ENCODE measurements around the gene C3orf49. TPM values are rescaled to one million over a fixed set of nuclear protein-coding genes. Genes with fewer than 3 reads are reported as not detected.
A peak's percentile ranks its signal among the peaks of the same experiment; 100 is the strongest.

Gene C3orf49
- total RNA-seq, 1 donor from 2014 or later = not detected

DNA sequence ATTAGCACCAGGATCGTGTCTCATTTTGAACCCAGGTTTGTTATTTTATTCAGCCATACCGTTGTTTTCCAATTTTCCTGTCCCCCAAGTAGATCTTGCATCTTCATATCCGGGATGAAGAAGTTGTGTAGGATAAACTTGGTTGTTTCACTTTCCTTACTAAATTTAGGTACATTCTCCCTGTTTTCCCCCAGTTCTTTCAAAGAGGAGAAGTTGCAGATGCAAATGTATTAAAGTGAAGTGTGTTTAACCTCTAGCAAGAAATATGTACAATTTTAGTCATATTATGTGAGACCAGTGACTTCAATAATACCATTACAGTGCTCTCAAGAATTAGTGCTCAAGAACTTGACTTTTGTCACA is 45.8 kb downstream of the C3orf49 start:
- Mint-ChIP-seq H3K4me3 (ENCODE audit: unreplicated experiment) (peak overlapping the region; percentile 94), H3K27ac (ENCODE audit: unreplicated experiment) (peak overlapping the region; percentile 50), H3K4me1 (ENCODE audit: low read depth, unreplicated experiment) (peaks cover 23% of the 10 kb centered on the region), H3K27me3 (ENCODE audit: low read depth, unreplicated experiment) (no peaks in the 10 kb centered on the region), H3K36me3 (ENCODE audit: low read depth, unreplicated experiment) (peaks cover 3% of the 10 kb centered on the region), H3K9me3 (ENCODE audit: unreplicated experiment) (no peaks in the 10 kb centered on the region)
- TF ChIP-seq EZH2 (IDR thresholded peaks at IDR 0.05; ENCODE audit: insufficient read depth, low read length) = no peak
- TF ChIP-seq, protein P1, sequence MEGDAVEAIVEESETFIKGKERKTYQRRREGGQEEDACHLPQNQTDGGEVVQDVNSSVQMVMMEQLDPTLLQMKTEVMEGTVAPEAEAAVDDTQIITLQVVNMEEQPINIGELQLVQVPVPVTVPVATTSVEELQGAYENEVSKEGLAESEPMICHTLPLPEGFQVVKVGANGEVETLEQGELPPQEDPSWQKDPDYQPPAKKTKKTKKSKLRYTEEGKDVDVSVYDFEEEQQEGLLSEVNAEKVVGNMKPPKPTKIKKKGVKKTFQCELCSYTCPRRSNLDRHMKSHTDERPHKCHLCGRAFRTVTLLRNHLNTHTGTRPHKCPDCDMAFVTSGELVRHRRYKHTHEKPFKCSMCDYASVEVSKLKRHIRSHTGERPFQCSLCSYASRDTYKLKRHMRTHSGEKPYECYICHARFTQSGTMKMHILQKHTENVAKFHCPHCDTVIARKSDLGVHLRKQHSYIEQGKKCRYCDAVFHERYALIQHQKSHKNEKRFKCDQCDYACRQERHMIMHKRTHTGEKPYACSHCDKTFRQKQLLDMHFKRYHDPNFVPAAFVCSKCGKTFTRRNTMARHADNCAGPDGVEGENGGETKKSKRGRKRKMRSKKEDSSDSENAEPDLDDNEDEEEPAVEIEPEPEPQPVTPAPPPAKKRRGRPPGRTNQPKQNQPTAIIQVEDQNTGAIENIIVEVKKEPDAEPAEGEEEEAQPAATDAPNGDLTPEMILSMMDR (IDR thresholded peaks at IDR 0.05; ENCODE audit: insufficient read depth, low read depth, low read length) = no peak
- peak overlapping the region; percentile 94 for H3K4me2 ChIP-seq (ENCODE audit: low read length)
- peak overlapping the region; percentile 72 for H3K27ac ChIP-seq (ENCODE audit: low read depth, low read length)
- FAIRE-seq (no peak), DNase-seq (ENCODE audit: low read depth) (no peak)
- H3K4me1 ChIP-seq (ENCODE audit: insufficient read depth, low read length) = peaks cover 7% of the 10 kb centered on the region
- H3K9ac ChIP-seq (ENCODE audit: low read length) = peak overlapping the region; percentile 88
- H2AFZ ChIP-seq (ENCODE audit: low read depth, low read length) = peak overlapping the region; percentile 62
- no peaks in the 10 kb centered on the region for H3K9me3 ChIP-seq (ENCODE audit: insufficient read depth, low read depth, low read length)
- peaks cover 14% of the 10 kb centered on the region for H4K20me1 ChIP-seq (ENCODE audit: insufficient read depth, low read length)
- H3K79me2 ChIP-seq (ENCODE audit: insufficient read depth, low read length) = peaks cover 87% of the 10 kb centered on the region
- H3K4me3 ChIP-seq (ENCODE audit: insufficient read depth, low read depth, low read length) = peak overlapping the region; percentile 78
- H3K36me3 ChIP-seq (ENCODE audit: insufficient read depth, low read length) = no peaks in the 10 kb centered on the region
- H3K27me3 ChIP-seq (ENCODE audit: insufficient read depth, low read length) = no peaks in the 10 kb centered on the region

DNA sequence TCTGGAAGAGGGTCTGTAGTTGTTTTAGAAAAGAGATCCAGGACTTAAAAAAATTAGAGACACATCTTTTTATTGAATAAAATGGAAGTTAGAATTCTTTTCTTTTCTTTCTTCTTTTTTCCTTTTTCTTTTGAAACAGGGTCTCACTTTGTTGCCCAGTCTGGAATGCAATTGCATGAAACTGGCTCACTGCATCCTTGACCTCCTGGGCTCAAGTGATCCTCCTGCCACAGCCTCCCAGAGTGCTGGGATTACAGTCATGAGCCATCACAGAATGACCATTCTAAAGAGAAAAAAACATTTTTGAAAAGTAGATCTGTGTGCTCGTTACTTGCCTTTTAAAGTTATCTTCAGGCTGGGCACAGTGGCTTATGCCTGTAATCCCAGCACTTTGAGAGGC is 48.1 kb downstream of the C3orf49 start:
- no peak for FAIRE-seq
- H3K9me3 ChIP-seq (ENCODE audit: insufficient read depth, low read depth, low read length) = no peaks in the 10 kb centered on the region
- no peak overlapping the region for H3K4me3 ChIP-seq (ENCODE audit: insufficient read depth, low read depth, low read length)
- H3K4me3 Mint-ChIP-seq (ENCODE audit: unreplicated experiment) = no peak overlapping the region
- H3K27me3 ChIP-seq (ENCODE audit: insufficient read depth, low read length) = no peaks in the 10 kb centered on the region
- H3K4me1 ChIP-seq (ENCODE audit: insufficient read depth, low read length) = peaks cover 12% of the 10 kb centered on the region
- peaks cover 21% of the 10 kb centered on the region for H3K4me1 Mint-ChIP-seq (ENCODE audit: low read depth, unreplicated experiment)
- no peak overlapping the region for H3K27ac Mint-ChIP-seq (ENCODE audit: unreplicated experiment)
- no peak overlapping the region for H3K4me2 ChIP-seq (ENCODE audit: low read length)
- DNase-seq (ENCODE audit: low read depth) = no peak
- no peak overlapping the region for H3K27ac ChIP-seq (ENCODE audit: low read depth, low read length)
- H3K9me3 Mint-ChIP-seq (ENCODE audit: unreplicated experiment) = no peaks in the 10 kb centered on the region
- H3K36me3 ChIP-seq (ENCODE audit: insufficient read depth, low read length) = no peaks in the 10 kb centered on the region
- H3K36me3 Mint-ChIP-seq (ENCODE audit: low read depth, unreplicated experiment) = peaks cover 3% of the 10 kb centered on the region
- no peak overlapping the region for H3K9ac ChIP-seq (ENCODE audit: low read length)
- no peak overlapping the region for H2AFZ ChIP-seq (ENCODE audit: low read depth, low read length)
- peaks cover 23% of the 10 kb centered on the region for H4K20me1 ChIP-seq (ENCODE audit: insufficient read depth, low read length)
- peaks cover 75% of the 10 kb centered on the region for H3K79me2 ChIP-seq (ENCODE audit: insufficient read depth, low read length)
- TF ChIP-seq, protein P1 (IDR thresholded peaks at IDR 0.05; ENCODE audit: insufficient read depth, low read depth, low read length) = no peak
- TF ChIP-seq EZH2 (IDR thresholded peaks at IDR 0.05; ENCODE audit: insufficient read depth, low read length) = no peak
- no peaks in the 10 kb centered on the region for H3K27me3 Mint-ChIP-seq (ENCODE audit: low read depth, unreplicated experiment)

DNA sequence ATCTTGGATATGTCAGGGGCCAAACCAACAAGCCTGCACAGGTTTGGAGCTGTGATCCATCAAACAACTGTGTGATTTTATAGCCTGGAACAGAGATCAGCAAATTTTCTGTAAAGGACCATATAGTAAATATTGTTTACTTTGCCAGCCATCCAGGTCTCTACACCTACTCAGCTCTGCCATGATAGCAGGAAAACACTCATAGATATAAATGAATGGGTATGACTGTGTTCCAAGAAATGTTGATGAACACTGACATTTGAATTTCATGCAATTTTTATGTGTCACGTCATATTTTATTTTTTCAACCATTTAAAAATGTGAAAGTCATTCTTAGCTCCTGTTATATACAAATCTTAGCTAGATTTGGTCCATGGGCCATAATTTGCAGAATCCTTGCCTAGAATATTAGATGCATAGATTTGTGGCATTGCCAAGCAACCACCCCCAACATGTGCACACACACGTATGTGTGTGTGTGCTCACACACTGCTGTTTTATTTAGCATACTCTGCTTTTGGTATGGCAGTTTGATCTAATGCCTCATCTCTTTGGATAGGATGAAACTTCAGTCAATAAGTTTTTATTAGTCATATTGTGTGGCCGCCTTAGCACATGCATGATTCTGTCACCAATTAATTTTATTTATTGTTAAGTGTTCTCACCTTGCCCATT is 51.0 kb downstream of the C3orf49 start:
- no peaks in the 10 kb centered on the region for H3K27me3 Mint-ChIP-seq (ENCODE audit: low read depth, unreplicated experiment)
- DNase-seq (ENCODE audit: low read depth) = no peak

More for the DNA sequence above, 51.0 kb downstream of the C3orf49 start:
- no peak overlapping the region for H3K4me3 Mint-ChIP-seq (ENCODE audit: unreplicated experiment)
- no peaks in the 10 kb centered on the region for H3K9me3 Mint-ChIP-seq (ENCODE audit: unreplicated experiment)
- Histone ChIP-seq H3K4me2 (ENCODE audit: low read length) (no peak overlapping the region), H3K4me1 (ENCODE audit: insufficient read depth, low read length) (peaks cover 8% of the 10 kb centered on the region), H3K79me2 (ENCODE audit: insufficient read depth, low read length) (peaks cover 72% of the 10 kb centered on the region), H4K20me1 (ENCODE audit: insufficient read depth, low read length) (peaks cover 42% of the 10 kb centered on the region), H3K36me3 (ENCODE audit: insufficient read depth, low read length) (no peaks in the 10 kb centered on the region), H3K4me3 (ENCODE audit: insufficient read depth, low read depth, low read length) (no peak overlapping the region), H2AFZ (ENCODE audit: low read depth, low read length) (no peak overlapping the region), H3K9me3 (ENCODE audit: insufficient read depth, low read depth, low read length) (no peaks in the 10 kb centered on the region), H3K27me3 (ENCODE audit: insufficient read depth, low read length) (no peaks in the 10 kb centered on the region), H3K9ac (ENCODE audit: low read length) (no peak overlapping the region), H3K27ac (ENCODE audit: low read depth, low read length) (no peak overlapping the region)
- H3K36me3 Mint-ChIP-seq (ENCODE audit: low read depth, unreplicated experiment) = peaks cover 3% of the 10 kb centered on the region
- H3K27ac Mint-ChIP-seq (ENCODE audit: unreplicated experiment) = no peak overlapping the region
- H3K4me1 Mint-ChIP-seq (ENCODE audit: low read depth, unreplicated experiment) = peaks cover 16% of the 10 kb centered on the region
- TF ChIP-seq EZH2 (IDR thresholded peaks at IDR 0.05; ENCODE audit: insufficient read depth, low read length) = no peak
- TF ChIP-seq, protein P1 (IDR thresholded peaks at IDR 0.05; ENCODE audit: insufficient read depth, low read depth, low read length) = no peak
- FAIRE-seq = no peak
